Activated T-cell treated with anti-CD3 and anti-CD28 coated beads for 24 hours (primary cell): ENCODE data around the gene LGALS3.

ENCODE experiments used
- DNase-seq: peaks from one replicate; pipeline ENCODE4 v3.0.0-alpha.2; 2020; ENCODE audit warnings: low read depth

LGALS3 gene

DNA sequence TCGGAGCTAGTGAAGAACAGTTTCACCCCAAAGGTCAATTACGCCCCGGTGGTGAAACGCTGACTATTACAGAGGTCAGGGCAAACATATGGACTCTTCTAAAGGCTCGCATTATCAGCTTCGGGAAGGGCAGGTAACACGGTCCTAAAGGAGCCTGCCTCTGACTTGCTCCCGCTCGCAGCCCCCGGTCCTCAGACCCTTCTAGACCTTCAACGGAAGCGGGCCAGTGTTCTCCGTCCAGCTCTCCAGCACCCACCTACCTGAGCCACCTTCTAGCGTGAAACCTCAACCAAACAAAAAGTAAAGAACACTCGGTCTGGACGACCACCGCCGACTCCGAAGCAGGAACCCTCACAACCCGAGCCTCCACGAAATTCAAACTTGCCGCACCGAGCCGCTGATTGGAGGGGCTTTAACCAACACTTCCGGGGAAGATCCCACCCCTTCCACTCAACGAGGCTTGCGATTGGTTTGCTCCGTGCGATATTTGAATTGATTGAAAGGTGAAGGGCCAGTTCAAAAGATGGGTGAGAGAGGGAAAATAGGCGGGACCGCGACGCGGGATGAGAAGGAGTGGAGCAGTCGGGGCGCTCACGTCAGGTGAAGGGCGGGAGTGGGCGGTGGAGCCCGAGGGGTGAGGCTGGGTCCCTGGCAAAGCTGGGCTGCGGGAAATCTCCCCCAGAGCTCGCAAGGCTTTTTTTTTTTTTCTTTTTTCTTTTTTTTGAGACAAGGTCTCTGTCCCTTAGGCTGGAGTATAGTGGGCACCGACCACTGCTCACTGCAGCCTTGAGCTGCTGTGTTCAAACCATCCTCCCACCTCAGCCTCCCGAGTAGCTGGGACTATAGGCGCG is 62.4 kb downstream of the LGALS3 start, which contains the start of gene DLGAP5:
Gene DLGAP5, minus strand, starts transcription at position 383 of the 851 bp plus-strand sequence. CDS start 2,406 bp downstream, outside the sequence.
- DNase-seq: peak; percentile 87

DNA sequence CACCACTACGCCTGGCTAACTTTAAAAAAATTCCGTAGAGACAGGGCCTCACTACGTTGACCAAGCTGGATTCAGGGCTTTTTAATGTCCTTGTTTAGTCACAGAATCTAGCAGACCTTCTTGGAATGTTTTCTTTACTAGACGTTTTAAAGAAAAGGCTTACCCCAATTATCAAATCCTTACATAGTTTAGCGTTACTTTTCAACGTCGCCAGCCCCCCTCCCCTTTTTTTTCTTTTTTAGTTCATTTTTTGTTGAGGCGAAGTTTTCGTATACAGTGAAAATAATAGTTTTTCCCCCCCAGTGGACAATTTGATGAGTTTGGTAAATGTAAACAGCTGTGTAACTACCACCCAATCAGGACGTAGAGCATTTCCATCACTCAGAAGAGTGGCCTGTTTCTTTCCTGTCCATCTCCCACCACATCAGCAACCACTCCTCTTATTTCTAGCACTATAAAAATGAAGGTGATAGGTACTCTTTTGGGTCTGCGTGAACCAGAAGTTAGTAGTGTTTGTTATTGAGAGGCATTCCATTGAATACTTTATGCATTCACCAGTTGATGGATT is 63.1 kb downstream of the LGALS3 start:
- no peak for DNase-seq

GRCh38 chr14:55194656-55195355 is 65.8 kb downstream of the LGALS3 start:
- no peak for DNase-seq
